22Rv1 (cell line): Measurements from ENCODE around the gene MOV10L1.
"Not testable (repeated sequence)": the region's sequence is repeated elsewhere in the genome, so short reads cannot be mapped to it uniquely, and the experiment has no call there.

Experiments used
- H3K27ac ChIP-seq: fragments of 450-650 bp; 2 replicates; pipeline ENCODE4 v1.5.1; 2017
- CTCF ChIP-seq: fragments of 450-650 bp; IDR thresholded peaks from 2 replicates; pipeline ENCODE4 v1.5.1; 2017; ENCODE audit warnings: mild to moderate bottlenecking
- ZFX ChIP-seq: fragments of 450-650 bp; IDR thresholded peaks from 2 replicates; pipeline ENCODE4 v1.6.1; 2017; ENCODE audit warnings: antibody characterized with exemption, borderline replicate concordance

MOV10L1 gene

GRCh38 chr22:50134481-50134880, 44.7 kb downstream of the MOV10L1 start:
- TF ChIP-seq ZFX (no peak), CTCF (no peak)
- H3K27ac ChIP-seq, result no peak overlapping the region

DNA sequence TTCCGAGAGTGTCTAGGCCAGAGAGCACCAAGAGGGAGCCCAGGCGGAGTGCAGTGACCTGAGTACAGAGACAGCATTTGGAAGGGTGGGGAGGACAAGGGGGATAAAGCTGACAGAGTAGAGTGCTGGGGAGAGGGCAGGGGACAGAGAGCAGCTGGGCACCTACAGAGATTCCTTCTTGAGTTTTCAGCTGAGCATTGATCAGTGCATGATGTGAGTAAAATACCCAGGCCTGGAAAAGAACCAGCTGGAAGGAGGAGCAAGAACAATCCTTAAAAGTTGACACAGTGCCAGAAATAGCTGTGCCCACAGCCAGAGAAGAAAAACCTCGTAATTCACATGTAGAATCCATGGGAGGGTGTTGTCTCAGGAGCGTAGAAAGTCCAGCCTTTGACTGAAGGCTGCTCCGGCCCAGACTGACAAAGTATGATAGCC, 46.8 kb downstream of the MOV10L1 start:
- no peak overlapping the region for H3K27ac ChIP-seq

DNA sequence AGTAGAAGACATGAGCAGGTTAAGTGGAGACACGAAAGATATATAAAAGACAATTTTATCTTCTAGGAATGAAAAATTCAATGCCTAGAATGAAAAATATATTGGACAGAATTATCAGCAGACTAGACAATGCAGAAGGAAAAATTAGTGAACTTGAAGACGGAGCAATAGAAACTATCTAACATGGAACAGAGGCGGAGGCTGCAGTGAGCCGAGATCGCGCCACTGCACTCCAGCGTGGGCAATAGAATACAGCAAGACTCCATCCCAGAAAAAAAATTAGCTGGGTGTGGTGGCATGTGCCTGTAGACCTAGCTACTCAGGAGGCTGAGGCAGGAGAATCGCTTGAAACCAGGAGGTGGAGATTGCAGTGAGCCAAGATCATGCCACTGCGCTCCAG, 47.5 kb downstream of the MOV10L1 start:
- H3K27ac ChIP-seq, result not testable (repeated sequence)

More for the DNA sequence above, 46.8 kb downstream of the MOV10L1 start:
- no peak for TF ChIP-seq ZFX
- TF ChIP-seq CTCF, result no peak

DNA sequence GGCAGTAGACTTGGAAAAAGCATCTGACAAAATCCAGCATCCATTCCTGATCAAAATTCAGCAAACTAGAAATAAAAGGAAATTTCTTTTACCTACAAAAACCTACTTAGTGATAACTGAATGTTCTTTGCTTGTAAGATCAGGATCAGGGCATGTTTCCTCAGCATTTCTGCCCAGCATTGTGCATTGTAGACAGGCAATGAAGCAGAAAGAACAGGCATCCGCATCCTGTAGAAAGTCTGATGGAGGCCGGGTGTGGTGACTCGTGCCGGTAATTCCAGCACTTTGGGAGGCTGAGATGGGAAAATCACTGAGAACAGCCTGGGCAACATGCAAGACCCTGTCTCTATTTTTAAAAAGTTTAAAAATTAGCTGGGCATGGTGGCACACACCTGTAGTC, 48.2 kb downstream of the MOV10L1 start:
- TF ChIP-seq CTCF (no peak), ZFX (no peak)
- H3K27ac ChIP-seq, result no peak overlapping the region

DNA sequence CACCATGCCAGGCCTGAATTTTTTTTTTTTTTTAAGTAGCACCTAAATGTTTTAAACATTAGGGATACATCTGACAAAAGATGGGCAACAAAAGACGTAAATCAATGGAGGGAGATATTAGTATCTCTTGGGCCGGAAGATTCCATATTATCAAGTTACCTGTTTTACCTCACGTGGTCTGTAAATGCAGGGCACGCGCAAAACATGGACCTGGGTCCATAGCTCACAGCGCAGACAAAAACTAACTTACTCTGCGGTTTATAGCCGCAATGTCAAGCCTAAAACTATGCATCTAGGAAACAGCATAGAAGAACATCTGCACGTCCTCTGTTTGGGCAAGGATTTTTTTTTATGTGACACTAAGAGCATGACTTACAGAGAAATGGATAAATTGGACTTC, 49.2 kb downstream of the MOV10L1 start:
- TF ChIP-seq CTCF, result no peak
- no peak for TF ChIP-seq ZFX
- H3K27ac ChIP-seq, result 0 out of 2 replicates have a peak overlapping the region, but pooled peaks have one; percentile 18

DNA sequence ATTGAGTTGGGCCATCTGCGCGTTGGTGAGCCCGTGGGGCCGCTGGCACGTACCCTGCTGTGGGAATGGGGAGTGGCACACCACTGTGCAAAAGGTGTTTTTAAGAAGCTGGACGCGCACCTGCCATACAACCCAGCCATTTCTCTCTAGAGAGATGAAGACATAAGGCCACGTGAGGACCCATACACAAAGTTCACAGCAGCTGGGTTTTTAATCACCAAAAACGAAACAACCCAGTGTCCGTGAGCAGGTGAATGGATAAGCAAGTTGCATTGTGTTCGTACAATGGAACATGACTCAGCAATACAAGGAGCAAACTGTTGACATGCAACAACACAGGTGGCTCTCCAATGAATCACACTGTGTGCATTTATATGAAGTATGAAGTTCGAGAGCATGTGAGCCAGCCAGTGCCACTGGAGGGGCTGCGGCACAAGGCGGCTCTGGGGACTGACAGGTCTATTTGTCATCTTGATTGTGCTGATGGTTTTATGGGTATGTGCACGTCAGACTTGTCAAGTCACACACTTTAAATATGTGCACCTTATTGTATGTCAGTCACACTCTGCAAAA, 50.1 kb downstream of the MOV10L1 start:
- H3K27ac ChIP-seq, result peak overlapping the region; percentile 18
- no peak for TF ChIP-seq ZFX
- no peak for TF ChIP-seq CTCF

GRCh38 chr22:50140615-50141014, 50.8 kb downstream of the MOV10L1 start:
- TF ChIP-seq CTCF (no peak), ZFX (no peak)
- peak overlapping the region; percentile 18 for H3K27ac ChIP-seq

DNA sequence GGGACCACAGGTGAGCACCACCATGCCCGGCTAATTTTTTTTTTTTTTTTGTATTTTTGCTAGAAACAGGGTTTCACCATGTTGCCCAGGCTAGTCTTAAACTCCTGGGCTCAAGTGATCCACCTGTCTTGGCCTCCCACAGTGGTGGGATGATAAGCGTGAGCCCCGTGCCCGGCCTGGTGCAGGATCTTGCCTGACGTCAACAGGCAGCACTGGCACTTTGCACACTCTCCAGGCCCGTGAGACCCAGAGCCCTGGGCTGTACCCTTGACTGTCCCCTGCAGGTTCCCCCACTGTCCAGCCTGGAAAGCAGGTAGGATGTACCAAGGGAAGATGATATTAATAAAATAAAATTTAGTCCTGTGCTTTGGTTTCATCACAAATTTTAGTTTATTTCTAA, 51.7 kb downstream of the MOV10L1 start:
- no peak for TF ChIP-seq CTCF
- no peak for TF ChIP-seq ZFX
- H3K27ac ChIP-seq, result 0 out of 2 replicates have a peak overlapping the region, but pooled peaks have one; percentile 17
